GM12878 (cell line): ENCODE results near the gene GJD2. TPM values are rescaled to one million over a fixed set of nuclear protein-coding genes. Genes with fewer than 3 reads are reported as not detected.

ENCODE experiments used
- ATAC-seq: fragments of 200-7000 bp; cut with Tn5 transposase; 3 replicates; pipeline ENCODE4 v1.9.1; 2020; ENCODE audit warnings: mild to moderate bottlenecking, moderate library complexity
- BruUV-seq: library from RNA; stranded (reverse); fragments of 400-500 nt; replicated peaks from 2 replicates; lab custom pipeline; 2021; lab: Mats Ljungman, UMichigan
- CTCF ChIA-PET: fragments of 300-600 bp; sonication (Branson Sonifier 250); formaldehyde crosslinking; extraction: SDS; loops from one replicate; lab custom pipeline; 2021; ENCODE audit warnings: inconsistent platforms; lab: Yijun Ruan, JAX
- POLR2A ChIA-PET: fragments of 350-600 bp; formaldehyde crosslinking; extraction: SDS; loops from one replicate; lab custom pipeline; 2021; ENCODE audit warnings: inconsistent platforms; lab: Charles Lee
- RAD21 ChIA-PET: fragments of 300-600 bp; sonication (Branson Sonifier 250); formaldehyde crosslinking; loops from one replicate; lab custom pipeline; 2023; ENCODE audit warnings: antibody characterized with exemption; ENCODE audit not compliant: unreplicated experiment; lab: Charles Lee
- SMC1A ChIA-PET: fragments of 300-600 bp; sonication (Branson Sonifier 250); formaldehyde crosslinking; loops from one replicate; lab custom pipeline; 2023; ENCODE audit not compliant: unreplicated experiment, uncharacterized antibody; lab: Charles Lee
- DNase-seq: peaks from one replicate; pipeline ENCODE4 v3.0.0-alpha.2; 2011; ENCODE audit warnings: low read depth, low spot score
- FAIRE-seq: peaks from 3 replicates; lab custom pipeline; 2011; peaks lifted over from hg19 to GRCh38; lab: Jason Lieb, UNC
- H2AFZ ChIP-seq: 2 replicates; pipeline ENCODE4 v1.6.0; 2011; ENCODE audit warnings: low read depth, low read length, control low read depth; ENCODE audit not compliant: control insufficient read depth
- H3K27ac ChIP-seq: 2 replicates; pipeline ENCODE4 v1.5.1; 2011; ENCODE audit warnings: control low read depth; ENCODE audit not compliant: control insufficient read depth, insufficient read depth
- H3K27me3 ChIP-seq, 2 experiments: replicated peaks in 1 of 2; 2 replicates each; pipeline versions ENCODE4 v1.6.0 to v1.6.1; 2011; ENCODE audit warnings: low read length in 1 of 2; ENCODE audit not compliant: control insufficient read depth in 2 of 2, insufficient read depth in 2 of 2
- H3K36me3 ChIP-seq, 2 experiments: 2 replicates each; pipeline ENCODE4 v1.5.1; 2011; ENCODE audit warnings: low read length in 1 of 2; ENCODE audit not compliant: control insufficient read depth in 2 of 2, insufficient read depth in 2 of 2
- H3K4me1 ChIP-seq: 2 replicates; pipeline ENCODE4 v1.6.1; 2011; ENCODE audit warnings: mild to moderate bottlenecking, low read length, moderate library complexity, mixed read lengths; ENCODE audit not compliant: control insufficient read depth, insufficient read depth
- H3K4me2 ChIP-seq: 2 replicates; pipeline ENCODE4 v1.6.0; 2011; ENCODE audit warnings: control low read depth; ENCODE audit not compliant: control insufficient read depth, insufficient read depth
- H3K4me3 ChIP-seq: fragments of 200-600 bp; sonication (generic); 2 replicates; pipeline ENCODE4 v1.5.1; 2016
- H3K79me2 ChIP-seq: 2 replicates; pipeline ENCODE4 v1.6.0; 2011; ENCODE audit warnings: low read length; ENCODE audit not compliant: control insufficient read depth, insufficient read depth
- H3K9ac ChIP-seq: 2 replicates; pipeline ENCODE4 v1.8.0; 2011; ENCODE audit warnings: low read length, control low read depth, mixed read lengths; ENCODE audit not compliant: control insufficient read depth, insufficient read depth
- H3K9me3 ChIP-seq: replicated peaks from 3 replicates; pipeline ENCODE4 v1.5.1; 2011; ENCODE audit warnings: mild to moderate bottlenecking, low read length; ENCODE audit not compliant: control insufficient read depth, insufficient read depth
- H4K20me1 ChIP-seq: 2 replicates; pipeline ENCODE4 v1.6.0; 2011; ENCODE audit not compliant: control insufficient read depth, insufficient read depth
- E2F4 ChIP-seq: IDR thresholded peaks from 2 replicates; pipeline ENCODE4 v1.6.1; 2012; ENCODE audit warnings: low read depth, low read length, improper control_type of control experiment
- EZH2 ChIP-seq: IDR thresholded peaks from 2 replicates; pipeline ENCODE4 v1.6.1; 2012; ENCODE audit warnings: low read depth, mild to moderate bottlenecking, control low read depth, inconsistent platforms, low read length, borderline replicate concordance; ENCODE audit not compliant: control insufficient read depth
- HDAC6 ChIP-seq: fragments of 200-600 bp; sonication (generic); IDR thresholded peaks from one replicate; pipeline ENCODE4 v1.8.0; 2017; ENCODE audit warnings: antibody characterized with exemption; ENCODE audit not compliant: unreplicated experiment
- IKZF1 ChIP-seq: fragments of 450-650 bp; conservative IDR thresholded peaks from 2 replicates; pipeline ENCODE4 v1.6.1; 2017; ENCODE audit warnings: antibody characterized with exemption, mild to moderate bottlenecking
- LARP7 ChIP-seq: fragments of 450-650 bp; IDR thresholded peaks from 2 replicates; pipeline ENCODE4 v1.6.1; 2017; ENCODE audit warnings: mild to moderate bottlenecking
- NFIC ChIP-seq: IDR thresholded peaks from 2 replicates; pipeline ENCODE4 v1.6.1; 2012; ENCODE audit warnings: low read depth, mild to moderate bottlenecking, inconsistent platforms, low read length, moderate library complexity
- NFXL1 ChIP-seq: fragments of 450-650 bp; IDR thresholded peaks from 2 replicates; pipeline ENCODE4 v1.6.1; 2017; ENCODE audit warnings: antibody characterized with exemption, mild to moderate bottlenecking, borderline replicate concordance
- NFYA ChIP-seq: IDR thresholded peaks from 2 replicates; pipeline ENCODE4 v1.6.1; 2011; ENCODE audit warnings: low read depth, mild to moderate bottlenecking, low read length, improper control_type of control experiment, borderline replicate concordance
- WGBS: methylation state at CpG from one replicate; pipeline ENCODE4 v1.1.6; 2016; ENCODE audit warnings: low lambda C conversion rate; ENCODE audit not compliant: insufficient replicate concordance, insufficient coverage; ENCODE audit errors: missing lambda C conversion rate; 5-methylcytosine and 5-hydroxymethylcytosine counted together
- in situ Hi-C: fragments of 300-500 bp; cut with MboI; formaldehyde crosslinking; loops from 9 replicates; pipeline ENCODE4 v1.14.3; 2018; ENCODE audit warnings: mixed read lengths
- intact Hi-C: fragments of 100-400 bp; cut with micrococcal nuclease; formaldehyde crosslinking; loops from one replicate; pipeline ENCODE4 v1.14.2; 2022; ENCODE audit not compliant: unreplicated experiment
- polyA plus RNA-seq, 11 experiments: library from polyadenylated mRNA; depleted of rRNA in 4 of 11; unstranded in 6 of 11; stranded (reverse) in 5 of 11; fragments of >200 nt; fragmentation: Nextera tagmentation in 4 of 11; fragmentation: Illumina TruSeq in 1 of 11; extraction: Ambion mirVana in 4 of 11; extraction: Trizol in 1 of 11; gene quantifications; 1 replicate in 1 of 11; 2 replicates in 10 of 11; pipeline versions ENCODE4 v1.2.1 to v1.2.3, GENCODE V29; 2011 to 2016; ENCODE audit warnings: inconsistent platforms in 2 of 11, missing spikeins in 2 of 11, low read depth in 1 of 11
- total RNA-seq, 4 experiments: library from RNA; depleted of rRNA in 3 of 4; stranded (reverse); fragments of >200 nt in 3 of 4; fragmentation: Illumina TruSeq in 1 of 4; extraction: Trizol in 1 of 4; gene quantifications; 2 replicates each; pipeline versions ENCODE4 v1.2.1 to v1.2.3, GENCODE V29; 2013 to 2021
- TF ChIP-seq, protein P1 (sequence below): fragments of 450-650 bp; formaldehyde crosslinking; IDR thresholded peaks from 2 replicates; pipeline ENCODE4 v1.5.0; 2022; ENCODE audit warnings: mild to moderate bottlenecking, missing genetic modification characterization
- TF ChIP-seq, protein P2 (sequence below): IDR thresholded peaks from 2 replicates; pipeline ENCODE4 v1.6.1; 2011; ENCODE audit warnings: mild to moderate bottlenecking, low read depth, low read length, moderate library complexity; ENCODE audit not compliant: insufficient replicate concordance

Gene GJD2
- total and polyA plus RNA-seq, 10 of the 15 experiments (the other 5 are each of a cell fraction or from before 2014, with no cell fraction given): not detected

- H3K36me3 ChIP-seq: no peaks in the 10 kb centered on the region
- no peak overlapping the region for H3K4me2 ChIP-seq
- no TSS peak for BruUV-seq
- ChIA-PET SMC1A (no interaction called here), RAD21 (no interaction called here), POLR2A (no interaction called here), CTCF (no interaction called here)
- no peaks in the 10 kb centered on the region for H4K20me1 ChIP-seq
- TF ChIP-seq EZH2 (no peak), NFIC (no peak), E2F4 (no peak), IKZF1 (no peak), NFXL1 (no peak), LARP7 (no peak), HDAC6 (no peak), NFYA (no peak)
- TF ChIP-seq, protein P1, sequence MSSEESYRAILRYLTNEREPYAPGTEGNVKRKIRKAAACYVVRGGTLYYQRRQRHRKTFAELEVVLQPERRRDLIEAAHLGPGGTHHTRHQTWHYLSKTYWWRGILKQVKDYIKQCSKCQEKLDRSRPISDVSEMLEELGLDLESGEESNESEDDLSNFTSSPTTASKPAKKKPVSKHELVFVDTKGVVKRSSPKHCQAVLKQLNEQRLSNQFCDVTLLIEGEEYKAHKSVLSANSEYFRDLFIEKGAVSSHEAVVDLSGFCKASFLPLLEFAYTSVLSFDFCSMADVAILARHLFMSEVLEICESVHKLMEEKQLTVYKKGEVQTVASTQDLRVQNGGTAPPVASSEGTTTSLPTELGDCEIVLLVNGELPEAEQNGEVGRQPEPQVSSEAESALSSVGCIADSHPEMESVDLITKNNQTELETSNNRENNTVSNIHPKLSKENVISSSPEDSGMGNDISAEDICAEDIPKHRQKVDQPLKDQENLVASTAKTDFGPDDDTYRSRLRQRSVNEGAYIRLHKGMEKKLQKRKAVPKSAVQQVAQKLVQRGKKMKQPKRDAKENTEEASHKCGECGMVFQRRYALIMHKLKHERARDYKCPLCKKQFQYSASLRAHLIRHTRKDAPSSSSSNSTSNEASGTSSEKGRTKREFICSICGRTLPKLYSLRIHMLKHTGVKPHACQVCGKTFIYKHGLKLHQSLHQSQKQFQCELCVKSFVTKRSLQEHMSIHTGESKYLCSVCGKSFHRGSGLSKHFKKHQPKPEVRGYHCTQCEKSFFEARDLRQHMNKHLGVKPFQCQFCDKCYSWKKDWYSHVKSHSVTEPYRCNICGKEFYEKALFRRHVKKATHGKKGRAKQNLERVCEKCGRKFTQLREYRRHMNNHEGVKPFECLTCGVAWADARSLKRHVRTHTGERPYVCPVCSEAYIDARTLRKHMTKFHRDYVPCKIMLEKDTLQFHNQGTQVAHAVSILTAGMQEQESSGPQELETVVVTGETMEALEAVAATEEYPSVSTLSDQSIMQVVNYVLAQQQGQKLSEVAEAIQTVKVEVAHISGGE: no peak
- TF ChIP-seq, protein P2, sequence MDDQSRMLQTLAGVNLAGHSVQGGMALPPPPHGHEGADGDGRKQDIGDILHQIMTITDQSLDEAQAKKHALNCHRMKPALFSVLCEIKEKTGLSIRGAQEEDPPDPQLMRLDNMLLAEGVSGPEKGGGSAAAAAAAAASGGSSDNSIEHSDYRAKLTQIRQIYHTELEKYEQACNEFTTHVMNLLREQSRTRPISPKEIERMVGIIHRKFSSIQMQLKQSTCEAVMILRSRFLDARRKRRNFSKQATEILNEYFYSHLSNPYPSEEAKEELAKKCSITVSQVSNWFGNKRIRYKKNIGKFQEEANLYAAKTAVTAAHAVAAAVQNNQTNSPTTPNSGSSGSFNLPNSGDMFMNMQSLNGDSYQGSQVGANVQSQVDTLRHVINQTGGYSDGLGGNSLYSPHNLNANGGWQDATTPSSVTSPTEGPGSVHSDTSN: no peak
- 55% methylated on average over 2 of the region's 2 CpGs for WGBS
- H3K79me2 ChIP-seq: no peaks in the 10 kb centered on the region
- no peaks in the 10 kb centered on the region for H3K9me3 ChIP-seq
- peaks cover 0 to 3% of the 10 kb centered on the region in 2 experiments; a peak in 1 of 4 replicates for H3K27me3 ChIP-seq
- FAIRE-seq: no peak
- no peak for DNase-seq
- in situ Hi-C loops: no loop called here
- H3K4me3 ChIP-seq: no peak overlapping the region
- no peak overlapping the region for H2AFZ ChIP-seq
- no peak overlapping the region for H3K9ac ChIP-seq
- intact Hi-C loops: no loop called here
- H3K27ac ChIP-seq: no peak overlapping the region
- no peaks in the 10 kb centered on the region for H3K4me1 ChIP-seq
- ATAC-seq: no peak
These were observed 21.2 kb downstream of the GJD2 start for GRCh38 chr15:34733621-34734020.
